ENCODE measurements around the gene MPI.
"Not testable (repeated sequence)": the region's sequence is repeated elsewhere in the genome, so short reads cannot be mapped to it uniquely, and the experiment has no call there.

The MPI gene

DNA sequence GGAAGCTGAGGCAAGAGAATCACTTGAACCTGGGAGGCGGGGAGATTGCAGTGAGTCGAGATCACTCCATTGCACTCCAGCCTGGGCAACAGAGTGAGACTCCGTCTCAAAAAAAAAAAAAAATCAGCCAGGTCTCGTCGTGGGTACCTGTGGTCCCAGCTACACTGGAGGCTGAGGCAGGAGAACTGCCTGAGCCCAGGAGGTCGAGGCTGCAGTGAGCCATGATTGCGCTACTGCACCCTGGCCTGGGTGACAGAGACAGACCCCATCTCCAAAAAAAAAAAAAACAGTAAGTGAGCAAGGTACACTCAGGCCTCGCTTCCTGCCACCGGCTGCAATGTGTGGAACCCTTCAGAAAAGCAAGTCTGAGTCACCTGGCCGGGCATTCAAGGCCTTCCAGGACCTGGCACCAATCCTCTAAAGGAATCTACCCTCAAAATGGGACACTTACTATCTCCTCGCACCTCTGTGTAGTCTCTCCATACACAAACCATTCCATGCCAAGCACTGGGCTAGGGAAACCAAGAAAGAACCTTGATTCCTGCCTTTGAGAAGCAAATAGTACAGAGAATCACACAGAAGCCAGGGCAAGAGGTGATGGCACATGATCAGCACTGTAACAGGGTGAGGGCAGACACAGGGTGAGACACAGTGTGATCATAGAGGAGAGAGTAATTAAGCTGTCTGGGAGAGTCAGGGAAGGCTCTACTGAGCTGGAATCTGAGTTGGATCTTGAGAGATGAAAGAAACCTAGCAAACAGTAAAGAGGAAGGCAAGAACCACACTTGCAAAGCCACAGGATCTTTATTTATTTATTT lies 26.4 kb upstream of the MPI start:
- no peak for DNase-seq (ENCODE audit: low spot score)

DNA sequence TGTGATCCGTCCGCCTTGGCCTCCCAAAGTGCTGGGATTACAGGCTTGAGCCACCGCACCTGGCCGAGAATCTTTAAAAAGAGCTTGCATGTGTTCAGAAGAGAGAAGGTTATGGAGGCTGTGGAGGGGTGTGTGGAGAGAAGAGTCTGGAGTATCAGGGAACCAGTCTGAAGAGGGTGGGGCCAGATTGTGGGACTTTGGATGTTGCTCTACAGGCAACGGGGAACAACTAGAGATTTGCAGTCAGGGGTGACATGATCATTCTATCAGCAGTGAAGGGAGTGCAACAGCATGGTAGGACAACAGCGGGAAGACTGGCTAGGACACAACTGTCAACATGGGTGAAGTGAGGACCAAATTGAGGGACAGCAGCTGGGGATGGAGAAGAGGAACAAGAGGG lies 25.5 kb upstream of the MPI start:
- DNase-seq (ENCODE audit: low spot score) = no peak

DNA sequence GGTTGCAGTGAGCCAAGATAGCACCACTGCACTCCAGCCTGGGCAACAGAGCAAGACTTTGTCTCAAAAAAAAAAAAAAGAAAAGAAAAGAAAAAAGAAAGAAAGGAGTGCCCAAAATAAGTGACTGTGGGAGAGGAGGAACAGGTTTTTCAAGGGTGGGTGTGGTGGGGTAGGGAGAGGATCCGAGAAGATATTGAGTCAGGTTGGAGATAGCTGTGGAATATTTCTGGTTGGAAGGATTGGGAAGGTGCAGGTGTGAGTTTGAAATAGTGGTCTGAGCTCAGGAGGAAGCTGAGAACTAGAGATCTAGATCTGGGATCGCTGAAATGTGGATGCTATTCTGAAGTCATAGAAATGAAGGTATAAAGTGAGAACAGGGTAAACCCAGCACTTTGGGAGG lies 24.5 kb upstream of the MPI start:
- no peak for DNase-seq (ENCODE audit: low spot score)

DNA sequence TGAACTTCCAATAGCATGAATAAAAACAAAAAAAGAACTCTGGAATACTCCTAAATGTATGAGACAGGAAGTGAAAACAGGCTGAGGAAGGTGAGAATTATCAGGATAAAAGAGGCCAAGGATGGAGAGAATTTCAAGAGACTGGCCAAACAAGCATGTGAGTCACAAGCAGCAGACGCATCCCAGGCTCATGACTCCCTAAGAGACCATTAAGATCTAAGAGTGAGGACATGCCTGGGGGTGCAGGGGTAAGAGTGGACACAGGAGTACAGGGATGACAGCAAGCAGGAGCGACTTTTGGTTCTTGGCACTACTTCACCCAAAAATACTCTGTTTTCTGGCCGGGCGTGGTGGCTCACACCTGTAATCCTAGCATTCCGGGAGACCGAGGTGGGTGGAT lies 23.8 kb upstream of the MPI start:
- no peak for DNase-seq (ENCODE audit: low spot score)

DNA sequence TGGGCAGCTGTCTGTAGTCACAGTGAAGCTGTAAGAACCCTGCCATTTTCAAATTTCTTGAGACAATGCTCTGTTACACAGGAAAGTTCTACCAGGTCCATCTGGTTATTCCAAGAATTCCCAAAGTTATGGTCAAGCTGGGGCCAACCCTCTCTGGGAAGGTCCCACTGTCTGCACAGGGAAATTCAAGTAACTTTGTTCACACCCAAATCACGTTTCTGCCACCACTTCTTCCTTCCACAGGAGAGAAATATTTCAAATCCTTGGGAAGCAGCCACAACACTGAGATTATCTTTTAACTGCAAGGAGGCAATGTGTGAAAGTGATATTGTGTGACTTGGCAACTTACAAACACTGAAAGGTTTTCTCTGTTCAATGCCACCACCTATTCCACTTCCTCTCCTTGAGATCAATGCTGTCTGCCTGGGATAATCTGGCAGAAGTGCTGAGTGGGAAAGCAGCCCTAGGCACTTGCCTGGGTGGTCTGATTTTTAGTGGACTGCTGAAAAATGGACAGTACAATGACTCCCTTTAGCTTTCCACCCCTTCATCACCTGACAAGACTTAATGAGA lies 22.3 kb upstream of the MPI start:
- no peak for DNase-seq (ENCODE audit: low spot score)

DNA sequence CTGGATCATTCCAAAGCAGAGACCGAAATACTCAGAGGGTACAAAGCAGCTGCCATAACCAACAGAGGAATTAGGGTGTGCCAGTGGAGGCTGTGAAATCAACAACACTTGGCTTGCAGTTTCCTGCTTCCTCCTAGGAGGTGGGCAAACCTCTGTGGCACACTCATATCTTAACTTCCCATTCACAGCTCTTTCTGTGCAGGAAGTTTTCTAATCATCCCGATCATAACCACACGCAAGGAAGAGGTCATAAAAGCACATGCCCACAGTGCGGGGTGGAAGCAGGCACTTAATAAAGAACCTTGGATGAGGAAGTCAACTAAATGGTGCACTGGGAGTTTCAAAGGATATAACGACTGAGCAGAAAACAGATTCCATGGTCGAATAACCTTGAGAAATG lies 21.8 kb upstream of the MPI start:
- DNase-seq (ENCODE audit: low spot score) = no peak

DNA sequence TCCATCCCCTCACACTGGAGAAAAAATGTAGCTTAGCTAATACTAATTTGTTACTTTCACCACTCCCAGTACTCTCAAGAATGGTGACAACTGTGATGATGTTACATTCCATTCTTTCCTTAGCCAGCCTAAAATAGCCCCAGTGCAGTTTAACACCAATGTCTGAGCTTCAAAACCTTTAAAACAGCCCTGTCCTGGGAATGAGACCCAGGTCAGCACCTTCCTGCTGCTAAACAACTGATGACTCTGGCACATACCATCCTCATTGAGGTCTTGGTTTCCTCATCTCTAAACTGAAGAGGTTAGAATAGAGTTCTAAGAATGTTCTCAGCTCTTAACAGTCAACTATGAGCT lies 20.5 kb upstream of the MPI start:
- no peak for DNase-seq (ENCODE audit: low spot score)

DNA sequence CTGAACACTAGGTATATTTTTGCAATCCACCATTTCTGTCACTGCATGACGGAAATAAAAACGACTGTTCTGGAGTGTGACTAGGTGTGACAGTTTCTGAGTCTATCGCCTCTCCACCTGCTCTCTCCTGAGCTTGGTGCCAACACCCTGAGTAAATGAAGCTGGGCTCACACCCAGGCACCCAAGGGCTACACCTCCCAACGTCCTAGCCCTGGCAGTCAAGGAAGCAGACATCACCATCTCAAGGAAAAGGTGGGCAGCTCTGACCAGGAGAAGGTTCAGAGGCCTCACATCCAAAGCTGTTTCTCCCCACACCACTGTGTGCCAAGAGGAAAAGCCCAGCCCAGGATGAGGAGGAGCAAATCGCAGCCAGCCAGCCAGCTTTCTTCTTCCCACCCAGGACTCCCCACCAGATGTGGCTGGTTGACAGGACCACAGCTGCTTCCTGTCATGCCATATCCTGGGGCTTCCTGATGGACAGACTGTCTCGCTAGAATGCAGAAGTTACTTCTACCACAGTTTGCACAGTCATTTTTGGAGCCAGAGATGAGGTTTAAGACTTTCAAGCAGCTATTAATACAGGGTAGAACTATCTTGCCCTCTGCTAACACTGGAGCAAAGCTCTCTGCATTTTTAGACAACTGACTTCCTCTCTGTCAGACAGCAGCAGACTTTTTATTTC lies 20.0 kb upstream of the MPI start:
- peak; percentile 64 for DNase-seq (ENCODE audit: low spot score)

DNA sequence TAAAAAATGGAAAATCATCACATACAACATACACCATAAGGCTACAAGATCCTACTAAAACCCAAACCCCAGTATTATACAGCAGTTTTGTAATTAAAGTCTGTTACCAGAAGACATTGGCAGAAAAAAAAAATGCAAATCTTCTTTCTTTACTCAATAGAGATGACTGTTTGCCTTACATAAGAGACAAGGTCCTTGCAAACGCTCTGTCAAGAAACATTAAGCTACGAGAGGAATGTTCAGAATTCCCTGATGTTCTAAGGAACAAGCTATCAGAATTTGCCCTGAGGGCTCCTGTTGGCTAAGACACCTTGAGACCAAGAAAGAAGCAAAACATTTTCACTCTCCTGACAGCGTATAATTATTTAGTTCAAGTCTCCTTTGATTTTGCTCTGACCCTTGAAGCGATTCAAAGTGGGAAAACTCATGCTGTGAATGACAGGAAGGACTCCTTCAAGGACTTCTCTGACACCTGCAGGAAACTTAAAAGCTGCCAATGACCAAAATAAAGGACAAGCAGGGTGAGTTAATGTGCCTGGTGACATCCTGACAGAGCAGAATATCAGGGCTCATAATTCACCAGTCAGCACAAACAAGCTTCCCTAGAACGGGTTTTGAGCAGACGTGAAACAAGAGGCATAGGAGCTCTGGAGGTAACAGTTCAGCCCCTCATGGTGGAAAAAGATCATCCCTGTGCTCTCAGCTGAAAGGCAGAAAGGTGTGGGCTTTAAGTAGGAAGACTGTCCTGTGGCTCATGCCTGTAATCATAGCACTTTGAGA lies 19.2 kb upstream of the MPI start:
- no peak for DNase-seq (ENCODE audit: low spot score)

DNA sequence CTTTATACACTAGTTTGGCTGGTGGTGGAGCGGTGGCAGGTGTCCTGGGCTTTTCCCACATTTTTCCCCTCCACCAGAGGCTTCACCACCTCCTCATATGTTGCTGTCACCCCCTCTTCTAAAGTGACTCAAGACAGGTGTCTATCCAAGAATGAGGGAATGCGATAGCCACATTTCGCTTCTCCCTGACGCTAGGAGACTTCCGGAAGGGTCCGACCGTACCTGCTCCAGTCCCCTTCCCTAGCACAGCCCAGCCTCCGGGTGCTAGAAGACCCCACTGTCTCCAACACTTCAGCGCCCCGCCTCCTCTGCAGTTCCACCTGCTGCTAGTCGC lies 17.2 kb upstream of the MPI start:
- DNase-seq (ENCODE audit: low spot score) = no peak

DNA sequence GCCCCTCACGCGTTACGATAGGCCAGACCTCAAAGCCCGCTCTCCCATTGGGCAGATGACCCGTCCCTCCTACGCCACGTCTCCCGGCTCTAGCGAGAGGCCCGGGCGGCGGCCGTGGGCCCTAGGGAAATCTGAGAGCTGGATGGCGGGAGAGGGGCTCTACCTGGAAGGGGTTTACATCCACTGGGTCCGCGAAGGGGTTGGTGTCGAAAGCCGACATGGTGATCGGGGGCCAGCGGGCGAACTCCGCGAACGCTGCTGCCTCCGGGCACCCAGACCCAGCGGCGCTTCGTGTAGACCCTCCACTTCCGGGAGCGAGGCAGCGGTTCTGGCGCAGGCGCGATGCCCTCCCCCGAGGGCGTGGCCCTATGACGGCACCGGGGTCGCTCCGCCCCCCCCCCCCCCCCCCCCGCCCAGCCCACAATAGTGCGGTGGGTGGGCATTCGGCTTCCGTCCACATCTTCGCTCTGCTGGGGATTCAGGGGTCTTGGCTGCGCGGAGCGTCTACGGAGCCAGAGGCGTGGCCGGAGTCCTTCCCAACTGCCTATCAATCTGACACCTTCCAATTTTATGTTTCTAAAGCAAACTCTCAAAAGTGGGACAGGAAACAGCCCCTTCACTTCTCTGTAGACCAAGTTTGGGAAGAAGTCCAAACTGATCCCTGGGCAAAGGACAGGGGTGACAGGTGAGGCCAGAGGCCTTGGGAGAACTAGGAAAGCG lies 16.6 kb upstream of the MPI start, which contains the start of gene SCAMP2:
Gene SCAMP2 (minus strand): TSS at position 330 of the 720 bp plus-strand sequence. CDS start 110 bp downstream, at position 220.
- DNase-seq (ENCODE audit: low spot score) = peak; percentile 94

DNA sequence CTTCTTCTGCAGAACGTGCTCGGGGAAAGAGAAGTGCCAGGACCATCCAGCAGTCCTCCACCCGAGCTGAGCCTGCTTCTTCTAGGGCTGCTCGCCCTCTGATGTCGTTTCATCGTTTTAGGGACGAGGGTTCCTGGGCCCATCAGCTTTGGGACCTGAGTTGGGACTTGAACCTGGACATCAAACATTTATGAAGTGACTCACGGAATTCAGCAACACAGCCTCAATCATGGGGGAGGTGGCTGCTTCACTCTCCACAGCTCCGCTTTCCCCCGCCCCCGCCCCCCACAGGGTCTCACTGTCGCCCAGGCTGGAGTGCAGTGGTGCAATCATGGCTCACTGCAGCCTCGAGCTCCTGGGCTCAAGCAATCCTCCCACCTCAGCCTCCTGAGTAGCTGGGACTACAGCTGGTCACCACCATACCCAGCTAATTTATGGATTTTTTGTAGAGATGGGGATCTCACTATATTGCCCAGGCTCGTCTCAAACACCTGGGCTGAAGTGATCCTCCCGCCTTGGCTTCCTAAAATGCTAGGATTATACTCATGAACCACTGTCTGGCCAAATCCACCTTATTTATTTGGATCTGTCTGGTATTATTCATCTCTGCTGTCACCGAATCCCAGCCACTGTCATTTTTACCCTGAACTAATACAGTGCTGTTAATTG lies 16.0 kb upstream of the MPI start:
- no peak for DNase-seq (ENCODE audit: low spot score)

DNA sequence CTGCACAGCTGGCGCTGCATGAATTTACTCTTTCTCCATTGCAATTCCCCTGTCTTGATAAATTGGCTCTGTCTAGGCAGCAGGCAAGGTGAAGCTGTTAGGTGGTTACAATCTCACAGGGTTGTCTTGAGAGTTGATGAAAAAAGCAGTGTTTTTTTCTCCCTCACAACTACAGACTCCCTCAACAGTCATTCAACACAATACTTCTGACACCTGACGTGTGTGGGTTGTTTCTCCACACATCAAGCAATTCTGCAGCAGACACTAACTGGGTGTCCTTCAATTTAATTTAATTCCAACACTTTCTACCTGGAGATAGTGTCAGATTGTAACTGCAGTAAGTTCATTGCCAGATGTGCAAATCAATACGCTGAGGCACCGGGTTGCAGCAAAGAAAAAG lies 11.6 kb upstream of the MPI start:
- DNase-seq (ENCODE audit: low spot score) = peak; percentile 59

DNA sequence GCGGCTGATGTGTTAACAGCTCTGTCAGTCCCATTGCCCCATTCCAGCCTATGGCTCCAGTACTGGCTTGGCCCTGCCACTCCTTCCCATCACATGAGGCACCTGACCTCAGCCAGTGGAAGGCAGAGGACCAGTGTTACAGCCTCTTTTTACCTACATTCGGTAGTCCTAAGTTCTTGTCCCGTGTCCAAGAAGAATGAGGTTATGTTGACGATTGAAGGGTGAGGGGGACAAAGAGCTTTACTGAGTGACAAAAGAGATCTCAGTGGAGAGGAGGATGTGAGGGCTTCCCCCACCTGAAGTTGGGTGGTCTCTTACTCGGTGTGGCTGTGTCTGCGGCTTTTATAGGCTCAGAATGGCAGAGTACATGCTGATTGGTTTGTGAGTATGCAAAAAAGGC lies 7.3 kb upstream of the MPI start:
- DNase-seq (ENCODE audit: low spot score) = no peak

DNA sequence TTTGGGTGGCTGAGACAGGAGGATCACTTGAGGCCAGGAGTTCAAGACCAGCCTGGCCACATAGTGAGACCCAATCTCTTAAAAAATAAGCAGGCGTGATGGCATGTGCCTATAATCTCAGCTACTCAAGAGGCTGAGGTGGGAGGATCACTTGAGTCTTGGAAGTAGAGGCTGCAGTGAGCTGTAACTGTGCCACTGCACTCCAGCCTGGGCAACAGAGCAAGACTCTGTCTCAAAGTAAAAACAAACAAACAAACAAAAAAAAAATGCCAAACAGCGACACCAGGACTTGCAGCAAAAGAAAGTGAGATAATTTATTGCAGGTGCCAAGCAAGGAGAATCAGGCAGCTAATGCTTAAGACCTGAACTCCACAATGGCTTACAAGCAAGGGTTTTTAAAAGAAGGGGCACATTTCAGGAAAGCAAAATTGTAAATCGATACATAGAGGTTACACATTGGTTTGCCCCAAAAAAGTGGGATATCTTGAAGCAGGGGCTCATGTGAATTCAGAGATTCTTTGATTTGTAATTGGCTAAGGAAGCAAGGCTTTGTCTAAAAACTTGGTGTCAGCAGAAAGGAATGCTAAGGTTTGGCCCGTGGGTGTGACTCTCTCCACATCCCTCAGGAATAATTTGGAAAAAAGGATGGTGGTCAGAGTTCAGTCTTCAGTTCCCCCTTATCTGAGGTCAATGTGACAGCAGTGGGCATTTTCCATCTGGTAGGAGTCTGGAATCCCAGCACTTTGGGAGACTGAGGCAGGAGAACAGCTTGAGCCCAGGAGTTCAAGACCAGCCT lies 5.2 kb upstream of the MPI start:
- DNase-seq (ENCODE audit: low spot score) = no peak

DNA sequence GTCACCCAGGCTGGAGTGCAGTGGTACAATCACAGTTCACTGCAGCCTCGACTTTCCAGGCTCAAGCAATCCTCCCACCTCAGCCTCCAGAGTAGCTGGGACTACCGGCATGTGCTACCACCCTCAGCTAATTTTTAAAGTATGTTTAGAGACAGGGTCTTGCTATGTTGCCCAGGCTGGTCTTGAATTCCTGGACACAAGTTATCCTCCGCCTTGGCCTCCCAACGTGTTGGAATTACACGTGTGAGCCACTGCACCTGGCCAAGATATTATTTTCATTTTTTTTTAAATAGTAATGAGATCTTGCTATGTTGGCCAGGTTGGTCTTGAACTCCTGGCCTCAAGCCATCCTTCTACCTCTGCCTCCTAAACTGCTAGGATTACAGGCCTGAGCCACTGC lies 4.4 kb upstream of the MPI start:
- DNase-seq (ENCODE audit: low spot score) = no peak

DNA sequence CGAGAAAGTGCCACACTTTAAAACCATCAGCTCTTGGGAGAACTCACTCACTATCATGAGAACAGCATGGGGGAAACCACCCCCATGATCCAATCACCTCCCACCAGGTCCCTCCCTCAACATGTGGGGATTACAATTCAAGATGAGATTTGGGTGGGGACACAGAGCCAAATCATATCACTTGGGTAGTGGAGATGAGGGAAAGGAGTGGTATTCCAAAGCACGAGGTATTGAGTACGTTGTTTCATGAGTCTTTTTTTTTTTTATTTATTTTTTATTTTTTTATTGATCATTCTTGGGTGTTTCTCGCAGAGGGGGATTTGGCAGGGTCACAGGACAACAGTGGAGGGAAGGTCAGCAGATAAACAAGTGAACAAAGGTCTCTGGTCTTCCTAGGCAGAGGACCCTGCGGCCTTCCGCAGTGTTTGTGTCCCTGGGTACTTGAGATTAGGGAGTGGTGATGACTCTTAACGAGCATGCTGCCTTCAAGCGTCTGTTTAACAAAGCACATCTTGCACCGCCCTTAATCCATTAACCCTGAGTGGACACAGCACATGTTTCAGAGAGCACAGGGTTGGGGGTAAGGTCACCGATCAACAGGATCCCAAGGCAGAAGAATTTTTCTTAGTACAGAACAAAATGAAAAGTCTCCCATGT lies 2.2 kb upstream of the MPI start:
- not testable (repeated sequence) for DNase-seq (ENCODE audit: low spot score)

DNA sequence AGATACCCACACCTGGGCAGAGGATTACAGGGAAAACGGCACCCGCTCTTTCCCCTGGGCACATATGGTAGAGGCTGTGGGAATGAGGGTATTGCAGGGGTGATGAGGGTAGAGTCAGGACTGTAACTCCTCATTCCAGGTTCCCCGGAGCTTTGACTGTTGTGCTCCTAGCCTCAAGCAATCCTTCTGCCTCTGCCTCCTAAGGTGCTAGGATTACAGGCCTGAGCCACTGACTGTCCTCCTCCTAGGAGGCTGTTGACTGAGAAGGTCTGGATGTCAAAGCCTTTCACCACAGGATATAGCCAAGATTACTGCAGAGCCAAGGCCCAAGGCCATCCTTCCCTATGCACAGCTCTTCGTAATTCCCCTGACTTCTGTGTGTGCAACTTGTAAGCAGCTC lies 1.1 kb upstream of the MPI start:
- no peak for DNase-seq (ENCODE audit: low spot score)

DNA sequence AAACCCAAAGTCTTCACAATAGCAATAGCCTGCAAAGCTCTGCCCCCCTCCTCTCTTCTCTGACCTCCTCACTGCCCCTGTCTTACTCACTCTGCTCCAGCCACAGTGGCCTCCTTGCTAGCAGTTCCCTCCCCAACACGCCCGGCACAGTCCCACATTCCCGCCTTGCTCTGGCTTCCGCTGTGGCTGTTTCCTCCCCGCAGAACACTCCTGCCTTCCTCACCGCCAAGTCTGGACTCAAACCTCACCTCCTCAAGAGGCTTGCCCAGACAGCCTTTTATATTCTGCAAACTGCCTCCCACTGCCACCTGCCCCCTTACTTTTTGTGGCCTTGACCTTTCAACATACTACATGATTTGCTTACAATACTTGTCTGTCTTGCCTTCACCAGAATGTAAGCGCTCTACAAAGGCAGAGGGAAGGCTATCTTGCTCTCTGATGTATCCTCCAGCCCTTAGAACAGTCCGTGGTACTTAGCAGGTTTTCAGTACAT lies 406 bp upstream of the MPI start:
- DNase-seq (ENCODE audit: low spot score) = no peak

DNA sequence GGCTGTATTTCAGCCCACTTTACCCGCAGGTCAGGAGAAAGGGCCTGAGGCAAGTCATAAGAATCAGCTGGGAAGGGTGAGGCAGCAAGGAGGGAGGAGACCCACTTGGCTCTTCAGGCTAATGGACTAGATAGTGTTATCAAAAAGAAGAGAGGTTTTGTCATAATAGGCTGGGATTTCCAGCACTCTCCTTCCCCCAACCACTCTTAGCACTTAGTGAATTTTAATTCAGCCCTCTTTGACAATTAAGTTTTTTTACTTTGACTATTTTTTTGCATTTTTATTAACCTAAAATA lies 771 bp downstream of the MPI start:
- no peak for DNase-seq (ENCODE audit: low spot score)

Data from putamen (tissue), 1 donor.